CD4-positive, alpha-beta T cell (primary cell): Measurements from ENCODE around the gene PCCA. TPM values are rescaled to one million over a fixed set of nuclear protein-coding genes. Genes with fewer than 3 reads are reported as not detected.

Experiments used
- ATAC-seq: fragments of 200-7000 bp; cut with Tn5 transposase; one replicate; pipeline ENCODE4 v1.10.0; 2022; ENCODE audit warnings: mild to moderate bottlenecking; ENCODE audit not compliant: poor library complexity
- CTCF ChIA-PET: fragments of 350-600 bp; sonication (Branson Sonifier 250); formaldehyde crosslinking; loops from one replicate; lab custom pipeline; 2021; ENCODE audit warnings: antibody characterized with exemption, inconsistent platforms; lab: Charles Lee
- POLR2A ChIA-PET: fragments of 350-600 bp; sonication (Branson Sonifier 250); formaldehyde crosslinking; loops from one replicate; lab custom pipeline; 2021; ENCODE audit warnings: antibody characterized with exemption, inconsistent platforms; lab: Charles Lee
- DNase-seq, 14 experiments: peaks; one replicate each; pipeline ENCODE4 v3.0.0-alpha.2; 2013 to 2020; ENCODE audit warnings: mixed read lengths in 2 of 14
- H3K27ac ChIP-seq, 2 donors: one replicate each; pipeline versions ENCODE4 v1.5.1 to v1.7.0; 2013; ENCODE audit warnings: low read length in 2 of 2, low read depth in 1 of 2, mild to moderate bottlenecking in 1 of 2
- H3K27me3 ChIP-seq, 2 experiments: 1 replicate in 1 of 2; 2 replicates in 1 of 2; pipeline versions ENCODE4 v1.6.1 to v1.7.0; 2013; ENCODE audit warnings: low read length in 2 of 2, control low read depth in 1 of 2, mild to moderate bottlenecking in 1 of 2, moderate library complexity in 1 of 2; ENCODE audit not compliant: insufficient read depth in 2 of 2, control insufficient read depth in 1 of 2
- H3K36me3 ChIP-seq: one replicate; pipeline ENCODE4 v1.6.1; 2013; ENCODE audit warnings: low read length, control low read depth; ENCODE audit not compliant: insufficient read depth
- H3K4me1 ChIP-seq: one replicate; pipeline ENCODE4 v1.6.1; 2013; ENCODE audit warnings: low read length, control low read depth; ENCODE audit not compliant: insufficient read depth
- H3K4me3 ChIP-seq: one replicate; pipeline ENCODE4 v1.5.1; 2013; ENCODE audit warnings: mild to moderate bottlenecking, low read length, moderate library complexity
- H3K9me3 ChIP-seq, 2 experiments: 1 replicate in 1 of 2; 2 replicates in 1 of 2; pipeline versions ENCODE4 v1.6.1 to v1.7.0; 2013; ENCODE audit warnings: low read length in 2 of 2, mild to moderate bottlenecking in 2 of 2, control low read depth in 1 of 2, moderate library complexity in 1 of 2; ENCODE audit not compliant: control insufficient read depth in 1 of 2, insufficient read depth in 1 of 2
- H3K27ac Mint-ChIP-seq: one replicate; pipeline ENCODE4 v1.8.0; 2020; ENCODE audit warnings: mixed read lengths
- H3K27me3 Mint-ChIP-seq: one replicate; pipeline ENCODE4 v1.8.0; 2021; ENCODE audit warnings: mixed read lengths
- H3K36me3 Mint-ChIP-seq: one replicate; pipeline ENCODE4 v1.8.0; 2021; ENCODE audit warnings: low read depth, mixed read lengths
- H3K4me1 Mint-ChIP-seq: one replicate; pipeline ENCODE4 v1.8.0; 2021; ENCODE audit warnings: low read depth, mixed read lengths
- H3K4me3 Mint-ChIP-seq: one replicate; pipeline ENCODE4 v1.8.0; 2020; ENCODE audit warnings: mild to moderate bottlenecking, mixed read lengths
- H3K9me3 Mint-ChIP-seq: one replicate; pipeline ENCODE4 v1.8.0; 2020; ENCODE audit warnings: mixed read lengths
- CTCF ChIP-seq: fragments of 200-600 bp; IDR thresholded peaks from one replicate; pipeline ENCODE4 v1.8.0; 2022; ENCODE audit warnings: antibody characterized with exemption, mild to moderate bottlenecking
- intact Hi-C, 2 experiments: fragments of 100-400 bp; cut with DNase I in 1 of 2; cut with micrococcal nuclease in 1 of 2; formaldehyde crosslinking; loops; one replicate each; pipeline versions ENCODE4 v1.15.1 to v1.9.0; 2023 to 2025; cut with DNase I, micrococcal nuclease
- total RNA-seq, 174 experiments: library from RNA in 2 of 174; stranded (reverse) in 2 of 174; gene quantifications; one replicate each; pipeline ENCODE4 v1.2.3 and lab custom pipeline; 2021 to 2026

PCCA gene
- total RNA-seq, 2 experiments from 2014 or later, result 4.7 to 5.2 TPM

- H3K4me3 ChIP-seq, result no peak overlapping the region
- H3K4me3 Mint-ChIP-seq, result no peak overlapping the region
- no peaks in the 10 kb centered on the region for H3K9me3 Mint-ChIP-seq
- no peaks in the 10 kb centered on the region for H3K27me3 Mint-ChIP-seq
- no peaks in the 10 kb centered on the region for H3K27me3 ChIP-seq
- ATAC-seq (no peak), DNase-seq (no peak)
- ChIA-PET POLR2A (no interaction called here), CTCF (no interaction called here)
- no peak overlapping the region for H3K27ac ChIP-seq
- H3K4me1 Mint-ChIP-seq, result no peaks in the 10 kb centered on the region
- H3K36me3 ChIP-seq, result no peaks in the 10 kb centered on the region
- intact Hi-C loops, result no loop called here
- no peaks in the 10 kb centered on the region for H3K36me3 Mint-ChIP-seq
- no peaks in the 10 kb centered on the region for H3K4me1 ChIP-seq
- TF ChIP-seq CTCF, result no peak
- no peak overlapping the region for H3K27ac Mint-ChIP-seq
- no peaks in the 10 kb centered on the region for H3K9me3 ChIP-seq
These were observed 388.1 kb downstream of the PCCA start for GRCh38 chr13:100476963-100477362.

GRCh38 chr13:100478107-100478809 is 389.4 kb downstream of the PCCA start:
- H3K27me3 ChIP-seq, result no peaks in the 10 kb centered on the region
- no peaks in the 10 kb centered on the region for H3K4me1 ChIP-seq
- no peaks in the 10 kb centered on the region for H3K36me3 Mint-ChIP-seq
- ChIA-PET CTCF (no interaction called here), POLR2A (no interaction called here)
- no peak for ATAC-seq
- TF ChIP-seq CTCF, result no peak
- intact Hi-C loops, result no loop called here
- no peak overlapping the region for H3K27ac Mint-ChIP-seq
- no peaks in the 10 kb centered on the region for H3K36me3 ChIP-seq
- no peak for DNase-seq
- H3K27ac ChIP-seq, result no peak overlapping the region
- no peaks in the 10 kb centered on the region for H3K27me3 Mint-ChIP-seq
- H3K9me3 ChIP-seq, result no peaks in the 10 kb centered on the region
- H3K4me1 Mint-ChIP-seq, result no peaks in the 10 kb centered on the region
- no peaks in the 10 kb centered on the region for H3K9me3 Mint-ChIP-seq
- no peak overlapping the region for H3K4me3 Mint-ChIP-seq
- H3K4me3 ChIP-seq, result no peak overlapping the region

GRCh38 chr13:100480676-100481075 is 391.8 kb downstream of the PCCA start:
- Histone ChIP-seq H3K27me3 (no peaks in the 10 kb centered on the region), H3K27ac (no peak overlapping the region), H3K9me3 (no peaks in the 10 kb centered on the region), H3K4me1 (no peaks in the 10 kb centered on the region), H3K4me3 (no peak overlapping the region), H3K36me3 (no peaks in the 10 kb centered on the region)
- no peak for TF ChIP-seq CTCF
- no peaks in the 10 kb centered on the region for H3K27me3 Mint-ChIP-seq
- H3K4me3 Mint-ChIP-seq, result no peak overlapping the region
- H3K27ac Mint-ChIP-seq, result no peak overlapping the region
- no peaks in the 10 kb centered on the region for H3K9me3 Mint-ChIP-seq
- DNase-seq (no peak), ATAC-seq (no peak)
- ChIA-PET CTCF (no interaction called here), POLR2A (interaction anchor here (0.6 kb wide), 1 partner anchor 130 kb away, joined by 3 read pairs; no protein-coding TSS in a partner anchor)
- no peaks in the 10 kb centered on the region for H3K36me3 Mint-ChIP-seq
- H3K4me1 Mint-ChIP-seq, result no peaks in the 10 kb centered on the region
- intact Hi-C loops, result no loop called here
